SH-SY5Y (cell line): ENCODE data around the gene CDCA8.

Source experiments
- GATA2 ChIP-seq: IDR thresholded peaks from 2 replicates; pipeline ENCODE4 v1.6.1; 2011; ENCODE audit warnings: mild to moderate bottlenecking, low read depth, low read length
- GATA3 ChIP-seq: IDR thresholded peaks from 2 replicates; pipeline ENCODE4 v1.6.1; 2011; ENCODE audit warnings: low read depth, mild to moderate bottlenecking, low read length, moderate library complexity

GRCh38 chr1:37652976-37653375 lies 39.3 kb upstream of the CDCA8 start:
- TF ChIP-seq GATA2 (no peak), GATA3 (no peak)
